GM15510 (cell line): Measurements from ENCODE around the gene TGFB1I1.

Experiments used
- POLR2A ChIP-seq: IDR thresholded peaks from 3 replicates; pipeline ENCODE4 v1.6.1; 2011; ENCODE audit warnings: borderline replicate concordance; ENCODE audit not compliant: insufficient read length; ENCODE audit errors: extremely low read depth

The TGFB1I1 gene

GRCh38 chr16:31489298-31489564 is 17.3 kb downstream of the TGFB1I1 start:
- TF ChIP-seq POLR2A = no peak

DNA sequence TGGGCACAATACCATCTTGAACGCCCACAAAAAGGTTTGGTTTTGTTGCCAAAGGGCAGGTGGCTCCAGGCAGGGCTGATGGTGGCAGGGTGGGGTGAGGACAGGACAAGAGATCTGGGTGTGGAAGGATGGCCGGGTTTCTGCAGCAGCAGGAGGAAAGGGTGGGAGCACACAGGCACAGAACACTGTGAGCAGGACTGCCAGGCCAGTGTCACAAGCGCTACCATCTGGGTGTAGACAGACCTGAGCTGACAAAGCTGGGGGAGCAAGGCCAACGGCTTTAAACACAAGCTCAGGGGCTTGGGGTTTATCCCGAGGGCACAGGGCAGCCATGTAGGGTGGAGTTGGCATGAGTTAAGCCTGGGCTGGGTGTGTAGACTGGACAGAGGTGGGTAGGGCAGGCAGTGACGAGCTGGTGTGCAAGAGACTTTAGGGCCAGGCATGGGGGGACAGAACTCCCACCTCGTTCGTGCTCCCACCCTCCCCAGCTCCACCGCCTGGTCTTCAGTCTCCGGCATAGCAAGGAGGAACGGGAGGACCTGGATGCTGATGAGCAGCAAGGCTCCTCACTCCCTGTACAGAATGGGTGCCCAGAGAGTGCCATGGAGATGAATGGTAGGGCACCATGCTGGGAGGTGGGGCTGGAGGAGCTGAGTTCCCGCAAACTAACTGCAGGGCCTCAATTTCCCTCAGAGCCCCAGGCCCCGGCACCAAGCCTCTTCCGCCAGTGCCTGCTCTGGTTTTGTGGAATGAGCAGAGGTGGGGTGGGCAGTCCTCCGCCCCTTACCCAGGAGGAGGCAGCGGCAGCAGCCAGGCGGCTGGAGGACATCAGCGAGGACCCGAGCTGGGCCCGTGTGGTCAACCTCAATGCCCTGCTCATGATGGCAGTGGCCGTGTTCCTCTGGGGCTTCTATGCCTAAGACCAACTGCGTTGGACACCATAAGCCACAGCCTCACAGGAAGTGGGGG is 17.9 kb downstream of the TGFB1I1 start:
- no peak for TF ChIP-seq POLR2A

DNA sequence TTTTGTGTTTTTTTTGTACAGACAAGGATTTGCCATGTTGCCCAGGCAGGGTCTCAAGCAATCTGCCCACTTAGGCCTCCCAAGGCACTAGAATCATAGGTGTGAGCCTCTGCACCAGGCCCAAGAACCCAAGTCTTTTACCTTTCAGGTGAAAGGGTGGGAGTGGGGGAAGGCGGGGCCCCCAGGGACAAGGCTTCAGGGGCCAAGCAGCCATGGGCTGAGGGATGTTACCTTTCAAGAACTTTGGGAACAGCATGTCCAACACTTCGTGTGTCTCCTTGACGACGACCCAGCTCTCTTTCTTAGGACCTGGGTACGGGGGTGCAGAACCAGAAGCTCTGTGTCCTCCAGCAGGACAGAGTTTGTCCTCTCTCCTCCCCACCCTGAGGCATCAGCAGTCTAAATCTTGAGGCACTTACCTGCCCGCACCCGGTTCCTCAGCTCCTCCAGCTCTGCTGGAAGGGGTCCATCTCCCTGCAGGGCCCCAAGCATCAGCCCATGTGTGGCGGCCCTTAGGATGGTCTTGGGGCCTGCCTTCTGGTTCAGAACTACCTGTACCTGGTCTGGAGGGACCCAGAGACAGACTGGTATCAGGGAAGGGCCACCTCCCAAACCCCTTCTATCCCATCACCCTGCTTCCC is 19.9 kb downstream of the TGFB1I1 start:
- TF ChIP-seq POLR2A = no peak

- TF ChIP-seq POLR2A = no peak
Observed at GRCh38 chr16:31493506-31494125, 21.7 kb downstream of the TGFB1I1 start.

DNA sequence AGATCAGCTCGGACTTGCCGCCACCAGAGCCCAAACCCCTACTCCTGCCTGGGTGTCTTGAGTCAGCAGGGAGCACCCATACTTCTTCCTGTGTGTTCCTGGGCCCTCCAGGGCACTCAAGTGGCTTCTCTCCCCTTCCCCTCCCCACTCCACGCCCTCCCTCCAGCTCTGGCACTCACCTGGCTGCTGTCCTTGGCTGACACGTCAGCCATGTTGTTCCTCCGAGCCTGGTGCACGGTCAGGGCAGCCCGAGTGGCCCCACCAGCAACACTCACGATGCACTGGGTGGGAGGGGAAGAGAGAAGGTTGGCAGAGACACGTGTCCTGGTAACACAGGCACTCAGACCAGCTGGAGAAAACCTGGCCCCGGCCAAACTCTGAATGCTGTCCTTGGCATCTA is 24.7 kb downstream of the TGFB1I1 start:
- no peak for TF ChIP-seq POLR2A

DNA sequence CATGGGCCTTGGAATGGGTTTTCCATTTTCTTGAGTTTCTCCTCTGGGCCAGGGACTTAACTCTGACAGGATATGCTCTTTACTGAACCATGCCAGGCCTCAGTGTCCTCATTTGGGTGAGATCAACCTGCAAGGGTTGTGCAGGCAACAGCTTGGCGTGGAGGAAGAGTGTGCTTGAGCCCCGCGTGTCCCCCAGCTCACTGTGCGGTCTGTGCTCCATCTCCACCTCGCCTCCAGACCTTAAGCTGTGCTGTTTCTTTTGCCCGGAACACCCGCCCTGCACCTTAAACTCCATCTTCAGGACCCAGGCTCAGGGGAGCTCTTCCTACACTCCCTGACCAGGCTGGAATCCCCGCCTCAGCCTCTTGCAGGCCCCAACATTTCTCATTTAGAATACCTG is 26.5 kb downstream of the TGFB1I1 start:
- no peak for TF ChIP-seq POLR2A

- TF ChIP-seq POLR2A = no peak
Observed at GRCh38 chr16:31499928-31500327, 28.0 kb downstream of the TGFB1I1 start.

- no peak for TF ChIP-seq POLR2A
Observed at GRCh38 chr16:31501226-31501965, 29.4 kb downstream of the TGFB1I1 start.

DNA sequence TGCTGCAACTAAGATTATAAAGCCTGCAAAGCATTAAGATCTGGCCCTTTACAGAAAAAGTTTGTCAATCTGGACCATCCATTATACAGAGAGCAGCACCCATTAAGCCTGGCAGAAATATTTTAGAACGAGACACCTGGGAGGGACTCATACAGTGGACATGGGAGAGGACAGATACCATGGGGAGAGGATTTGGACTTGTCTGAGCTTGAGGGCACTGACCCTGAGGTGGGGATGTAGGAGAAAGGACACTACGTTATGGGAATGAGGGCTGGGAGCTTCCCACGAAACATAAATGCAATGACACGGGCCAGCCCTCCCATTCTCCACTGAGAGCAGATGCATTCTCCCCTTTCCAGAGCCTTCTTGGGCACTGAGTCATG is 30.0 kb downstream of the TGFB1I1 start:
- TF ChIP-seq POLR2A = no peak

DNA sequence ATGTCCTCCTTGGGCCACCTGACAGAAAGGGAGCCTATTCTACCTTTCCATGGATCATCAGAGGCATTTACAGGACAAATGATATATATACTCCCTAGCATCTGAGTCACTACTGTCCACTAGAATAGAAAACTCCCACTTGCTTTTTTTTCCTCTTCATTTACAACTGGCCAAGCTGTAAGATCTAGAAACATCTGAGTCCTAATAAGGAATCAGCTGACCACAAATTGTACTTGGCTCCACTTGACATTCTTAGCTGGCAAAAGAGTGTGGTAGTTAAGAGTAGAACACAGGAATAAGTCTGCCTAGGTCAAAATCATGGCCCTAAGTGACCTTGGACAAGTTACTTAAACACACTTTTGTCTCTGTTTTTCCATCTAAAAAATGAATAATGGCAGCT is 31.0 kb downstream of the TGFB1I1 start:
- TF ChIP-seq POLR2A = no peak

GRCh38 chr16:31504159-31504558 is 32.2 kb downstream of the TGFB1I1 start:
- TF ChIP-seq POLR2A = no peak

DNA sequence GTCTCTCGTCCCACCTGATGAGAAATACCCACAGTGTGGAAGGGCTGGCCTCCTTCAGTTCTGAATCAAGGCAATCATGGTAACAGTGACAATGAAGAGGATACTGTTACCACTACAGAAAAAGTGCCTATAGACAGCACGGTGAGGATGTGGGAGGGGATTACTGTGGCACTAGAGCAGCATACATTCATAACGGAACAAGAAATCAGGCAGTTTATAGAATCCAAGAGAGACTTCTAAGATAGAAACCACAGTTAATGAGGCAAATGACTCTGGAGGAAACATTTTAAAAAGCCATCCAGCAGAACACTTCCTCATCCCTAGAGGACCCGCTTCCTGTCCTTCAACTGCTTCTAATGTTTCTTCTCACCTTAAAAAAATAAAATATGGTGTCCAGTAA is 33.5 kb downstream of the TGFB1I1 start:
- no peak for TF ChIP-seq POLR2A

GRCh38 chr16:31507617-31507928 is 35.6 kb downstream of the TGFB1I1 start:
- TF ChIP-seq POLR2A = no peak

- peak; percentile 89 for TF ChIP-seq POLR2A
Observed at GRCh38 chr16:31507929-31508705, 36.2 kb downstream of the TGFB1I1 start, which contains the start of gene RUSF1. TSS of gene RUSF1 (minus strand) at chr16:31508391. CDS start at chr16:31508373, 18 bp downstream.
